ENCODE results near the gene EIF4G2. TPM values are rescaled to one million over a fixed set of nuclear protein-coding genes. Genes with fewer than 3 reads are reported as not detected.

Gene EIF4G2
- total RNA-seq, 1 experiment from 2014 or later: 571 TPM

DNA sequence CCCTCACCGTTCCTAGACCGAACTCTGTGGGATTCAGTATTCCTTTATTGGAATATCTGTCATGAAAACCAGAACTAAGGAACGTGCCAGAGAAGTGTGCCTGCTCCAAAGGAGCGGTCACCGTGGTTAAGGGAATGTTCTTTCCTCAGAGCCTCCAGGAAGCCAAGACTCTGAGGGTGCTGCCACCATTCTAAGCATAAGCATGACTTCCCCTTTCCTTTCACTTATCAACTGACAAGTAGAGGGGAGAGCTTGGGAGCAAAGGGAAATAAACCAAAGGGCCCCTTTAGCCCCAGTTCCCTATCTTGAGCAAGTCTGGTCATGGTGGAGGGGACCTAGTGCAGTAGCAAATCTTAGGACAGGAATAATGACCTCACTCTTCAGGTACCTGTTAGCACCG, 30.9 kb downstream of the EIF4G2 start:
- DNase-seq (ENCODE audit: extremely low read depth, low read depth): no peak

DNA sequence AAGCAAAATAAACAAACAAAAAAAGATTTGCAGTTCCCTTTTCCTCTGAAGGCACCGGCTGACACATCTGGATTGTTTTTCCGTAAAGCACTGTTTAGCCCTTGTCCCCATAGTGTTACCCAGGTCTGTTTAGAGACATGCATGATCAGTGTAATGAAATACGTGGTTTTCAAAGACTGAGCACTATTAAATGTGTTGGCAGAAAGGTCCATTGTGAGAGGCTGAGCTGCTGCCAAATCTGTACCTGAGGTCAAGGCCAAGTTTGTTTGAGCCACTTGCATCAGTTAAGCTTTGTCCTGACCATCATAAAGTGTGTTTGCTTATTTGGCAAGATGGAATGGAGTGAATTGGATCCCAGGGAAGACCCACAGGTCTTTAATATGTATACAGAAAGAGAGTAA, 31.3 kb downstream of the EIF4G2 start:
- DNase-seq (ENCODE audit: extremely low read depth, low read depth): no peak

DNA sequence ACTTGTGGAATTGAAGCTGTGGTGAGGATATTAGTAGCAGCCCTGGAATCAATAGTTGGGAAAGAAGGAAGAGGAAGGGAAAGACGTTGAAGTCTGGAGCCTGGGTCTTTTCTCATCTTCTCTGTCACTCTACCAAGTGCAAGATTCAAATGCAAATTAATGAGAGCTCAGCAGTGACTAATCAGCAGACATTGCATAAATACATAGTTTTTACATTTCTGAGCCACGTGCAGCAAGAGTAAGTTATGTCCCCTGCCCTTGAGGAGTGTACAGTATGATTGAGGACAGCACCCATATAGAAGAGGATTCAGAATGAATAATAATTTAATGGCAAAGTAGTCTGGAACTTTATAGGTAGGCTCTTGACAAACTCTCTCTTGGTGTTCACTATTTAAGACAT, 33.9 kb downstream of the EIF4G2 start:
- no peak for DNase-seq (ENCODE audit: extremely low read depth, low read depth)

DNA sequence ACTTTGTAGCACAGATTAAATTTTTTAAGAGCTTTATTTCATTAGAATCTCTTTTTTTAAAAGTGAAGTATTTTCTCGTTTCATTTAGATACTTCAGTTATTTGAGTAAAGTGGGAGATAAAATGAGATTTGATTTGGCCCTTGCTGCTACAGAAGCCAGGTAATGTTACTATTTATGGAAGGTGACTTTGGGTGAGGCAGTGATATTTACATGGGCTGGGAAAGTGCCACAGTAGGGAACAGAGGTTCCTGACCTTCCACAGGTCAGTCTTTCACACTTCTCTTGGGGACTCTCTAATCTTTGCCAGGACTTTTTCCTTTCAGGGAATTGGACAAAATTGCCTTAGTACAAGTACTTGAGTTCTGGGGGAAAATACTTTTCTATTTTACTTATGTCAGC, 37.3 kb downstream of the EIF4G2 start:
- no peak for DNase-seq (ENCODE audit: extremely low read depth, low read depth)

DNA sequence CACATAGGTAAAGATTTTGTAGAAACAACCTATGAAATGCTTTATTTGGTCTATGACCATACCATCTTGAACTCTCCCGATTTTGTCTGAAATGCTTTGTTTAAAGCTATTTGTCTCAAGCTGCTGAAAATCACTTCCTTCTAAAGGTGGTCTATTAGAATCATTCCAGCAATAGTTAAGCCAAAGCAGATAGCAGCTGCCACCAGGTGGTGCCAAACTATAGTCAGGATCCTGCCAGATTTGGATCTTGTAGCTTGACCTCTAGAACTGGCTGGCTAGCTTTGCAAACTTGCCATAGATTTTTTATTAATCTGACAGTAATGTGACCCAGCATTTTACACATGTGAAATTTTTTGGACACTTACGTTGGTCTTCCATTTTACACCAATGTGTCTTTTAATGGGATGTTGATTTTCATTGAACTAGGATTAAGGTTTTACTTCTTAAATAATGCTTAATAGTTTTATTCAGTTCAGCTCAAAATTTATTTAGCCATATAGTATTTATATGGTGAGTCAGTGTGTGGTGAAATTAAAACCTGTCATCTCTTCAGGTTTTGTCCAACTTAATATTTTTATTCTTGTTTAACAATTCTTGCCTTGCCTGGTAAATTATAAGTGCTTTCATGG, 38.0 kb downstream of the EIF4G2 start:
- DNase-seq (ENCODE audit: extremely low read depth, low read depth): peak; percentile 28

DNA sequence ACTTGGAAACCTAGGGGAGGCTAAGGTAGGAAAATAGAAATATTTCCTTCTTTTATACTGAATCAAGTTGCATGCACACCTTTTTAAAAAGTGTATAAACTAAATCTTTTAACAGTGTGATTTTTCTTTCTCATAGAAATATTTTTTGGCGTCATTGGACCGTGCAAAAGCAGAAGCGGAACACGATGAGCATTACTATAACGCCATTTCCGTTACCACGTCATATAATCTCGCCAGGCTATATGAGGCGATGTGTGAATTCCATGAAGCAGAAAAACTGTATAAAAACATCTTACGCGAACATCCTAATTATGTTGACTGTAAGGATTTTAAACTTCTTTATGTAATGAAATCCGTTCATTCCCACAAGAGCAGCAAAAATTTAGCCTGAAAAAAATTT, 44.3 kb downstream of the EIF4G2 start:
- DNase-seq (ENCODE audit: extremely low read depth, low read depth): no peak

DNA sequence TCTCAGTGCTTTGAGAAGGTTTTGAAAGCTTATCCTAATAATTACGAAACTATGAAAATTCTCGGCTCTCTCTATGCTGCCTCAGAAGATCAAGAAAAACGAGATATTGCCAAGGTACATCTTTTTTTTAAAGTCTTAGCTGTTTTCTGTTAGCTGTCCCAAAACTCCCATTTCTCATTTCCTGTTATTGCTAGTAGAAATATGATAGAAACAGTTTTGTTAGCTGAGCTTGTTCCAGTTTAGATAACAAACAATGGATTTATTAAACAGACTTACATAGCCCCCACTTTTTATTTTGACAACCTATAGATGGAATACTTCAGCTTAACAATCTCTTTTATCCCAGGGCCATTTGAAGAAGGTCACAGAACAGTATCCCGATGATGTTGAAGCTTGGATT, 45.0 kb downstream of the EIF4G2 start:
- no peak for DNase-seq (ENCODE audit: extremely low read depth, low read depth)

DNA sequence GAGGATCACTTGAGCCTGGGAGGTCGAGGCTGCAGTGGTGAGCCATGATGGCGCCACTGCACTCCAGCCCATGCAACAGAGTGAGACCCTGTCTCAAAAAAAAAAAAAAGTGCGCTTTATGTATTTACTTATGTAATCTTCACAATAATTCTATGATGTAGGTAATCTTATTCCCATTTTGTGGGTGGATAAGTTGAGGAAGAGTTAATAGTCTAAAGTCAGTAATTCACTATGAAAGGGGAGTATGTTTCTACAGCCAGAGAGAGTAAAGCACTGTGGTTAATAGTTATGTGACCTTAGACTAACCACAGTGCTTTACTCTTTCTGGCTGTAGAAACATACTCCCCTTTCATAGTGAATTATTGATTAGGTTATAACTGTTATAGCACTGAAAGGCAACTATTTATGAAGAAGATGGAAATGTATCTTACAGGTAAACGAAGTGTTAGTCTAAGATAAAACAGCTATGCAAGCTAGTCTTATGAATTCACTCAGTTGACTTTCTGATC, 45.8 kb downstream of the EIF4G2 start:
- no peak for DNase-seq (ENCODE audit: extremely low read depth, low read depth)

DNA sequence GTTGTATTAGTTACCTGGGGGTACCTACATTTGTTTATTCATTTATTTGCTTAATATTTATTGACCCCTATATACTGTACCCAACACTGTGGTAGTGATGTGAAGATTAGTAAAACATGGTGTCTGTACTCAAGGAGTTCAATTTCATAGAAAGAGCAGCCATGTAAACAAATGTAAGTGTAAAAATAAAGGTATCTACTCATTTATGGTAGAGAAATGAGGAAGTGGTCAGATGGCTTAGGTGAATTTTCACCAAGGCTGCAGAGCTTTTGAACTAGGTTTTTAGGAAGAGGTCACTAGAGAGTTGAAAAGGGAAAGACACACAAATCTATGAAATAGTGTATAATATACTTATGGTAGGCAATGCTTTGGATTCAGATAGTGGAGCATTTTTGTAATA, 46.5 kb downstream of the EIF4G2 start:
- DNase-seq (ENCODE audit: extremely low read depth, low read depth): no peak

DNA sequence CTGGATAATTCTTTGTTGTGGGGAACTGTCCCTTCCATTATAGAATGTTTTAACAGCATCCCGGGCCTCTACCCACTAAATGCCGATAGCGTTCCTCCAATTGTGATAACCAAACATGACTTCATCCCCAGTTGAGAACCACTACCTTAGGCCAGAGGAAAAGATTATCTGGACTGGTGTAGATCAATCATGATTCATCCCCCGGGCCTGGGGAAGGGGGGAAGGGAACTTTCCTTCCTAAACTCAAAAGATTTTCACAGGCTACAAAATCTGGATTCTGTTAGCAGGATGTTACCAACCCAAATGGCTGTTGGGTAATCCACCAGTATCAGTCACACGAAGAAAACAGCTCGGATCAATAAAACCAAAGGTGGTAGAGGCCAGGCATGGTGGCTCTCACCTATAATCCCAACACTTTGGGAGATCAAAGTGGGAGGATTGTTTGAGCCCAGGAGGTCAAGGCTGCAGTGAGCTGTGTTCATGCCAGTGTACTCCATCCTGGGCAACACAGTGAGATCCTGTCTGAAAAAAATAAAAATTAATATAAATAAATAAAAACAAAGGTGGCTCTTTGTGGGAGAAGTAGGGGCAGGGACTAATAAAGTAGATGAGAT, 47.5 kb downstream of the EIF4G2 start:
- DNase-seq (ENCODE audit: extremely low read depth, low read depth): no peak

DNA sequence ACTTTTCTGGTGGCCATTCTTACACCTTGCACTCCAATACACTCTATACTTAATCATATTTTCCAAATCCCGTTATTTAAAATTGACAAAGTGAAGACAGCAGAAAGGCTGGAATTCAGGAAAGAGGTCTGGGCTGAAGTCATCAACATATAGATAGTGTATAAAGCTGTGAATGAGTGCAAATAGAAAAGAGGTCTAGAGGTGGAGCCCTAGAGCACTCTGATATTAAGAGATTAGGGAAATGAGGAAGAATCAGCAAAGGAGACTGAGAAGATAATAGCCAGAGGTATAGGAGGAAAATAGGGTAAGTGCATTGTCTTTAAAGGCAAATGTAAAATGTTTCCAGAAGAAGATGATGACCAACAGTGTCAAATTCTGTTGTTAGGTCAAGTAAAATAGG, 49.8 kb downstream of the EIF4G2 start:
- DNase-seq (ENCODE audit: extremely low read depth, low read depth): no peak

DNA sequence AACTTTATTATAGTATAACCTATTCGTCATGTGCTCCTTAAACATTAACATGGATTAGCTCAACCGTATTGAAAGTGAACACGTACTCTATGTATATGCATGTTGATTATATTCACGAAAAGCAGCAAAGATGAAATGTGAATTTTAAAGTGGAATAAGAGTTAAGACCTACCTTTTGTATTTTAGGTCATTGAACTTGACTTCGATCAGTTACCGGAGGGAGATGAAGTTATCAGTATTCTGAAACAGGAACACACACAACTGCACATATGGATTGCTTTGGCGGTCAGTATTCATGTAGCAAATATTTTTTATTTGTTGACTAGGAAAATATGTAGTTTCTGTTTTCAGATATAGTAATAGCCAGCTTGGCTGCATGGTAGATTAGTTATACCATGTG, 56.2 kb downstream of the EIF4G2 start:
- DNase-seq (ENCODE audit: extremely low read depth, low read depth): no peak

DNA sequence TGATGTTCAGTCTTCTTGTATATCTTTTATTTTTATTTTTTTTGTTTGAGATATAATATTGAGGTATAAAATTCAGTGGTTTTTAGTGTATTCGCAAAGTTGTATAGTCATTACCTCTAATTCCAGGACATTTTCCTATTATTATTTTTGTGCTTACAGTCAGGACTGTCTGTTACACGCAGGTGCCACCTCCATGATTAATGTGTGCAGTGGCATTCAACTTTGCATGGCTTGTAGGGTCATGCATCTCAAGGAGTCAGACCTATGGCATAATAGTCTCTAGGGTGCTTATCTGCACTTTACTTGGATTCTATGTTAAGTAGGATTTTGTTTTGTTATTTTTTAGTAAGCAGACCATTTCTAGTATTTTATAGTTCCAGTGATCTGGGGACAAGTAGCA, 56.7 kb downstream of the EIF4G2 start:
- no peak for DNase-seq (ENCODE audit: extremely low read depth, low read depth)

DNA sequence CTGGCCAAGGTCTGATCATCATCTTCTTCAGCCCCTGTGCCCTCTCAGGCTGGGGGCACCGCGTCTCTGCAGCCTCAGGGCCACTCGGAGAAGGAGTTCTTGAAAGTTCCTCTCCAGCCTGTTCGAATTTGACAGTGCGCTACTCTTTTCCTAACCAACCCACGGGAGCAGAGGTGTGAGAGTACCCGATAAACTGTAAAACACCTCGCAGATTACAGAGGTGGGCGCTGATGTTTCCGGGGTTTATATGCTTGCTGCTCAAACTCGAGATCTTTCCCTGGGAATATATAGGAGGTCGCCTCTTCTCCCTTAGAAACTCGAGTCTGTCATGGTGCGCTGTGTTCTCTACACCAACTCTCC, 57.2 kb downstream of the EIF4G2 start:
- no peak for DNase-seq (ENCODE audit: extremely low read depth, low read depth)

DNA sequence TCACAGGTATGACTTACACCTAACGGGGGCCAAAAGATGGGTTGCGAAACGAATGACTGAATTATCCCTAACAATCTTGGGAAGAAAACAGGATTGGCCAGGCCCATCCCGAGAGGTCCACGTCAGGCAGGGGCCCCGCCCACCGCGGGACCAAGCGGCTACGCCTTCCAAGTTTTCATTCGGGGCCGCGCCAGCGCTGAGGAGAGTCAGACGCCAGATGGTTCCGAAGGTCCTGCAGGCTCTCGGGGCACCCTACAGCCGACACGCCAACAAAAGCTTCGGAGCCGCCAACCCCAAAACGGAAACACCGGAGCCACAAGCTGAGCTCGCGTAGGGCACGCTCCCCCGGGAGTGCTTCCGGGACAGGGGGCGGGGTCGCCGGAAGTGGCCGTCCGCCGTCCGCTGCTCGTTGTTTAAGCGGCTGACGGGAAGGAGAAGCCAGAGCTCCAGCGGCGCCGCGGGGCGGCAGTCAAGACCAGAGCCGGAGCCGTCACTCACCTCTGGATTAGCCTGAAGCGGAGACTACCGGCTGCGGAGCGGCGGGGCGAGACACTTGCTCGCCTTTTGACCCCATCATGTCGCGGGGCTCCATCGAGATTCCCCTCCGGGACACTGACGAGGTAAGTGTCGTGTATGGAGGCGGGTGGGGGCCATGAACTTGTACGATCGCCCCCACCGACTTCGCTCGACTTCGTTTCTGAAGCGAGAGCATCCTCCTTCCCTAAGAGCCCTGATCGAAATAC, 57.7 kb downstream of the EIF4G2 start, which contains the start of gene CTR9:
TSS of gene CTR9 (plus strand) at position 409 of the 743 bp plus-strand sequence. CDS start at position 576, 167 bp downstream.
- DNase-seq (ENCODE audit: extremely low read depth, low read depth): peak; percentile 80

DNA sequence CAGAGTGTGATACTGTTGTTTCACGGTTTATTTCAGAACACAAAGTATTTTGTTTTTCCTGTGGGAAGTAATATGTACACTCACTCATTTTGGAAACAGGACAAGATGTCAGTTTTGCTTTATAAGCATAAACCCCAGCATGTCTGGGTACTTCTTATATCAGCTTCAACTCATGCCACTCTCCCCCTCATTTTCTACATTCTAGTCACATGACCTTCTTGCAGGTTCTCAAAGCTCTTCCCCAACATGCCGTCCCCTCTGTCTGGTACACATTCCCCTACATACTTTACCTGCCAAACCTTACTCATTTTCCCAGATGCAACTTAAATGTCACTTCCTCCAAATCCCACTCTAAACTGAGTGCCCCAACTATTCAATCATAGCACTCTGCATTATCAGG, 59.2 kb downstream of the EIF4G2 start:
- DNase-seq (ENCODE audit: extremely low read depth, low read depth): no peak

DNA sequence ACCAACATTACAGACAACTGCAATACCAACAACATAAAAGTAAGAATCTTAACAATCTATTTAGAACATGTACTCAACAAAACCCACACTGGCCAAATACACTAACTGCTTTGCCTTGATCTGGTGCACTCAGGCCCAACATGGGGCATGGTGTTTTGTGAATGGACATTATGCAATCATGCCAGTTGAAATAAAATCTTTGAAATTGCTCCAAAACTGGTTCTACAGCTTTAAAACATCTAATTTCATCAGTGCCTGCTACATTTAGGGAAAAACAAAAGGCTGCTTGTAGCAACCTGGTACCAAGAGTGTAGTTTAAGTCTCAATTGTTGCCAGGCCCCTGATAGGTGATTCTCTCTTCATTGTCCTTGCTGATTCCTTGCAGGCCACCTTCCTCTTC, 61.0 kb downstream of the EIF4G2 start:
- no peak for DNase-seq (ENCODE audit: extremely low read depth, low read depth)

Small RNA genes lying within 50 kb of the gene (small RNA-seq; reads per million reads assigned to genes)
- gene SNORD97: 0 reads per million in 2 experiments

Other genes starting within 250 kb of the EIF4G2 start
- gene LYVE1, start 240.3 kb downstream of the EIF4G2 start, total RNA-seq (2014; rRNA removed; shearing (Covaris generic)): not detected in 2 replicates
- not detected in 2 replicates for gene IRAG1, start 115.2 kb downstream of the EIF4G2 start, total RNA-seq (2014; rRNA removed; shearing (Covaris generic))
- 12.2 TPM in 2 replicates for gene CTR9, start 57.7 kb downstream of the EIF4G2 start, total RNA-seq (2014; rRNA removed; shearing (Covaris generic))
- gene ZBED5, start 49.1 kb upstream of the EIF4G2 start, total RNA-seq (2014; rRNA removed; shearing (Covaris generic)): 24.2 and 27.5 TPM in 2 replicates

Data from NCI-H460 (cell line).